Measurements from ENCODE around the gene PDIA3.
"Not testable (repeated sequence)": the region's sequence is repeated elsewhere in the genome, so short reads cannot be mapped to it uniquely, and the experiment has no call there.

Gene PDIA3

GRCh38 chr15:43735416-43735815 lies 10.8 kb upstream of the PDIA3 start:
- Histone ChIP-seq H3K27ac (replicated peaks) (no peak overlapping the region), H3K4me3 (replicated peaks; ENCODE audit: insufficient read depth, low read length) (no peak overlapping the region), H3K27me3 (ENCODE audit: insufficient read depth, poor library complexity, severe bottlenecking) (peaks cover 2% of the 10 kb centered on the region)
- TF ChIP-seq SPI1 (IDR thresholded peaks at IDR 0.05; ENCODE audit: borderline replicate concordance, low read depth) (no peak), POLR2AphosphoS5 (IDR thresholded peaks at IDR 0.05; ENCODE audit: low read depth) (no peak), REST (IDR thresholded peaks at IDR 0.05; ENCODE audit: insufficient replicate concordance, low read depth) (no peak), CTCF (IDR thresholded peaks at IDR 0.05; ENCODE audit: insufficient read depth, low read length) (no peak), GABPA (IDR thresholded peaks at IDR 0.05; ENCODE audit: low read depth) (no peak)
- no peak for DNase-seq (ENCODE audit: low read depth in 1 of 2, low spot score in 1 of 2)

DNA sequence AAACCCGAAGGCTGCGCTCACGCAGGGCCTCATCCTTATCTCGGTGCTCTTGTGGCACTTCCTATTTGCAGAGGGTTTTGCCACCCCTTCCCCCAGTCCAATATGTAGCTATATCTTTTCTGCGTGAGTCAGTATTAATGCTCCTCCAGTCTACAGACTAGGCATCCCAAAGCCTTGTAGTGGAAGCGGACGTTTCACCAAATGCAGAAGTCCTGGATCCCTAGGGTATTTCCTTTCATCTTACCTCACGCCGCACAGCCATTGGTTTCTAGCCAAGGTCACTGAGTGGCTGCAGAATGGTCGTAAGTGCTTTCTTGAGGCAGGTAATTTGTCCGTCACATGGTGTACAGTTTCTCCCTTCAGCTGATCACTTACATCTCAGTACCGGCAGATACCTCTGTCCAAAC lies 668 bp downstream of the PDIA3 start:
- peak in 1 of 2 experiments; percentile 58 for DNase-seq (ENCODE audit: low read depth in 1 of 2, low spot score in 1 of 2)

GRCh38 chr15:43748376-43748775 lies 2.1 kb downstream of the PDIA3 start:
- H3K27ac ChIP-seq (replicated peaks): no peak overlapping the region
- TF ChIP-seq REST (IDR thresholded peaks at IDR 0.05; ENCODE audit: insufficient replicate concordance, low read depth) (no peak), GABPA (IDR thresholded peaks at IDR 0.05; ENCODE audit: low read depth) (no peak), SPI1 (IDR thresholded peaks at IDR 0.05; ENCODE audit: borderline replicate concordance, low read depth) (no peak), POLR2AphosphoS5 (IDR thresholded peaks at IDR 0.05; ENCODE audit: low read depth) (no peak)
- no peaks in the 10 kb centered on the region for H3K27me3 ChIP-seq (ENCODE audit: insufficient read depth, poor library complexity, severe bottlenecking)
- DNase-seq (ENCODE audit: low read depth in 1 of 2, low spot score in 1 of 2): no peak
- H3K4me3 ChIP-seq (replicated peaks; ENCODE audit: insufficient read depth, low read length): peak overlapping the region; percentile 81

More for the DNA sequence above, 668 bp downstream of the PDIA3 start:
- TF ChIP-seq SPI1 (IDR thresholded peaks at IDR 0.05; ENCODE audit: borderline replicate concordance, low read depth): peak; percentile 51; the same call in 1 of the 2 replicates
- H3K27me3 ChIP-seq (ENCODE audit: insufficient read depth, poor library complexity, severe bottlenecking): not testable (repeated sequence)
- Histone ChIP-seq H3K4me3 (replicated peaks; ENCODE audit: insufficient read depth, low read length) (peak overlapping the region; percentile 81), H3K27ac (replicated peaks) (peak overlapping the region; percentile 97)

- no peaks in the 10 kb centered on the region for H3K27me3 ChIP-seq (ENCODE audit: insufficient read depth, poor library complexity, severe bottlenecking)
- TF ChIP-seq CTCF (IDR thresholded peaks at IDR 0.05; ENCODE audit: insufficient read depth, low read length) (no peak), SPI1 (IDR thresholded peaks at IDR 0.05; ENCODE audit: borderline replicate concordance, low read depth) (no peak), GABPA (IDR thresholded peaks at IDR 0.05; ENCODE audit: low read depth) (no peak), POLR2AphosphoS5 (IDR thresholded peaks at IDR 0.05; ENCODE audit: low read depth) (no peak), REST (IDR thresholded peaks at IDR 0.05; ENCODE audit: insufficient replicate concordance, low read depth) (no peak)
- peak in 1 of 2 experiments; percentile 7 for DNase-seq (ENCODE audit: low read depth in 1 of 2, low spot score in 1 of 2)
- H3K27ac ChIP-seq (replicated peaks): no peak overlapping the region
- no peak overlapping the region for H3K4me3 ChIP-seq (replicated peaks; ENCODE audit: insufficient read depth, low read length)
Observed at GRCh38 chr15:43749690-43750345, 3.6 kb downstream of the PDIA3 start.

Data from HL-60 (cell line).